K562 (cell line): ENCODE data around the gene ZNF442. TPM values are rescaled to one million over a fixed set of nuclear protein-coding genes. Genes with fewer than 3 reads are reported as not detected.

Experiments used
- ATAC-seq: fragments of 200-7000 bp; cut with Tn5 transposase; 3 replicates; pipeline ENCODE4 v1.9.1; 2020; ENCODE audit warnings: moderate library complexity
- BruUV-seq: library from RNA; stranded (reverse); fragments of 400-500 nt; replicated peaks from 2 replicates; lab custom pipeline; 2021; lab: Mats Ljungman, UMichigan
- CTCF ChIA-PET: fragments of 300-600 bp; formaldehyde crosslinking; extraction: SDS; loops from one replicate; lab custom pipeline; 2021; ENCODE audit warnings: low intra/inter-chr PET ratio; lab: Yijun Ruan, JAX
- POLR2A ChIA-PET: fragments of 300-600, 350-650 bp; sonication (Branson Sonifier 250); formaldehyde crosslinking; extraction: SDS; loops from one replicate; lab custom pipeline; 2021; ENCODE audit warnings: antibody characterized with exemption, inconsistent platforms; lab: Yijun Ruan, JAX
- DNase-seq, 4 experiments: peaks; one replicate each; pipeline versions ENCODE4 v3.0.0 to v3.0.0-alpha.2; 2011 to 2018; ENCODE audit warnings: low spot score in 3 of 4, mixed read lengths in 3 of 4; ENCODE audit errors: extremely low read depth in 1 of 4
- FAIRE-seq: peaks from 2 replicates; lab custom pipeline; 2011; peaks lifted over from hg19 to GRCh38; lab: Jason Lieb, UNC
- H2AFZ ChIP-seq: 2 replicates; pipeline ENCODE4 v1.6.0; 2011; ENCODE audit warnings: low read depth, low read length, control low read depth, inconsistent platforms
- H3K27ac ChIP-seq: fragments of 200-600 bp; 3 replicates; pipeline ENCODE4 v1.8.0; 2011; ENCODE audit warnings: low read depth, mild to moderate bottlenecking, control low read depth, inconsistent platforms, low read length, moderate library complexity, mixed read lengths; ENCODE audit errors: extremely low read depth
- H3K27me3 ChIP-seq, 2 experiments: fragments of 300-600 bp in 1 of 2; 2 replicates in 1 of 2; 3 replicates in 1 of 2; pipeline versions ENCODE4 v1.6.0 to v1.8.0; 2011; ENCODE audit warnings: inconsistent platforms in 2 of 2, low read length in 2 of 2, mild to moderate bottlenecking in 1 of 2, mixed read lengths in 1 of 2, moderate library complexity in 1 of 2; ENCODE audit not compliant: control insufficient read depth in 2 of 2, insufficient read depth in 2 of 2
- H3K36me3 ChIP-seq: fragments of 300-600 bp; 3 replicates; pipeline ENCODE4 v1.8.0; 2011; ENCODE audit warnings: mild to moderate bottlenecking, low read length, inconsistent platforms; ENCODE audit not compliant: control insufficient read depth, insufficient read depth
- H3K4me1 ChIP-seq, 2 experiments: fragments of 200-600 bp in 1 of 2; replicated peaks in 1 of 2; 2 replicates in 1 of 2; 3 replicates in 1 of 2; pipeline versions ENCODE4 v1.5.1 to v1.8.0; 2011; ENCODE audit warnings: inconsistent platforms in 2 of 2, low read length in 2 of 2, mild to moderate bottlenecking in 1 of 2, mixed read lengths in 1 of 2, moderate library complexity in 1 of 2; ENCODE audit not compliant: control insufficient read depth in 2 of 2, insufficient read depth in 2 of 2
- H3K4me2 ChIP-seq: 2 replicates; pipeline ENCODE4 v1.6.1; 2011; ENCODE audit warnings: low read length, control low read depth, inconsistent platforms, mixed read lengths; ENCODE audit not compliant: insufficient read depth
- H3K4me3 ChIP-seq: fragments of 200-600 bp; sonication (generic), shearing (Covaris generic); 2 replicates; pipeline ENCODE4 v1.5.1; 2016; ENCODE audit warnings: control low read depth, inconsistent platforms
- H3K79me2 ChIP-seq: fragments of 200-600 bp; 3 replicates; pipeline ENCODE4 v1.8.0; 2011; ENCODE audit warnings: low read length, inconsistent platforms; ENCODE audit not compliant: control insufficient read depth, insufficient read depth
- H3K9ac ChIP-seq, 2 experiments: 2 replicates each; pipeline versions ENCODE4 v1.6.0 to v1.6.1; 2011; ENCODE audit warnings: low read depth in 2 of 2, low read length in 2 of 2, control low read depth in 1 of 2, inconsistent platforms in 1 of 2, mild to moderate bottlenecking in 1 of 2, mixed read lengths in 1 of 2; ENCODE audit not compliant: insufficient read depth in 1 of 2
- H3K9me1 ChIP-seq: one replicate; pipeline ENCODE4 v1.6.0; 2011; ENCODE audit warnings: inconsistent platforms, mild to moderate bottlenecking, low read length, moderate library complexity; ENCODE audit not compliant: control insufficient read depth, insufficient read depth
- H3K9me3 ChIP-seq: replicated peaks from 2 replicates; pipeline ENCODE4 v1.5.1; 2011; ENCODE audit warnings: low read depth, low read length, inconsistent platforms; ENCODE audit not compliant: control insufficient read depth, insufficient read depth
- H4K20me1 ChIP-seq: replicated peaks from 2 replicates; pipeline ENCODE4 v1.6.1; 2011; ENCODE audit warnings: low read length, inconsistent platforms, mixed read lengths; ENCODE audit not compliant: control insufficient read depth, insufficient read depth
- GTF2E2 ChIP-seq: fragments of 200-800 bp; sonication (Bioruptor generic); IDR thresholded peaks from 2 replicates; pipeline ENCODE4 v1.6.1; 2016; ENCODE audit warnings: missing genetic modification characterization, missing compliant biosample characterization
- SREBF1 ChIP-seq: fragments of 150-350 bp; IDR thresholded peaks from 2 replicates; pipeline ENCODE4 v1.6.1; 2014; ENCODE audit warnings: antibody characterized with exemption, low read depth, low read length, borderline replicate concordance
- ZNF274 ChIP-seq: IDR thresholded peaks from 2 replicates; pipeline ENCODE4 v1.6.1; 2011; ENCODE audit warnings: low read depth, mild to moderate bottlenecking, low read length, moderate library complexity, borderline replicate concordance
- ZNF41 ChIP-seq: fragments of 250-450 bp; sonication (Bioruptor Pico); conservative IDR thresholded peaks from 2 replicates; pipeline ENCODE4 v1.4.0; 2020; ENCODE audit warnings: mild to moderate bottlenecking
- ZNF75A ChIP-seq: fragments of 450-650 bp; formaldehyde crosslinking; IDR thresholded peaks from 2 replicates; pipeline ENCODE4 v1.4.0; 2020; ENCODE audit warnings: mild to moderate bottlenecking
- WGBS: fragments of 100-300 bp; shearing (Covaris generic); methylation state at CpG from one replicate; pipeline ENCODE4 v1.1.6; 2016; ENCODE audit warnings: low coverage, mixed read lengths; ENCODE audit not compliant: insufficient coverage; ENCODE audit errors: missing lambda C conversion rate; 5-methylcytosine and 5-hydroxymethylcytosine counted together
- in situ Hi-C: fragments of 300-500 bp; cut with MboI; formaldehyde crosslinking; loops from 4 replicates; pipeline ENCODE4 v1.15.0; 2018; ENCODE audit warnings: inconsistent platforms, mixed read lengths
- intact Hi-C: fragments of 100-400 bp; cut with micrococcal nuclease; formaldehyde crosslinking; loops from 2 replicates; pipeline ENCODE4 v1.14.2; 2022
- polyA plus RNA-seq, 8 experiments: library from polyadenylated mRNA; depleted of rRNA in 4 of 8; stranded (reverse) in 5 of 8; unstranded in 3 of 8; fragments of >200 nt; fragmentation: Nextera tagmentation in 2 of 8; fragmentation: Illumina TruSeq in 1 of 8; extraction: Ambion mirVana in 2 of 8; extraction: Trizol in 1 of 8; gene quantifications; 2 replicates each; pipeline versions ENCODE4 v1.2.1 to v1.2.3, GENCODE V29; 2011 to 2014; ENCODE audit warnings: inconsistent platforms in 1 of 8, missing spikeins in 1 of 8
- total RNA-seq, 7 experiments: library from RNA; depleted of rRNA in 6 of 7; stranded (reverse); fragments of >200 nt in 6 of 7; fragmentation: Illumina TruSeq in 2 of 7; extraction: Trizol in 2 of 7; gene quantifications; 2 replicates each; pipeline versions ENCODE4 v1.2.1 to v1.2.3, GENCODE V29; 2011 to 2021; ENCODE audit warnings: low replicate concordance in 1 of 7
- TF ChIP-seq, protein P1 (sequence below): fragments of 250-450 bp; sonication (Bioruptor Pico); IDR thresholded peaks from 2 replicates; pipeline ENCODE4 v1.4.0; 2020; ENCODE audit warnings: borderline replicate concordance
- TF ChIP-seq, protein P2 (sequence below): sonication (generic); formaldehyde crosslinking; IDR thresholded peaks from 2 replicates; pipeline ENCODE4 v1.8.0; 2023; ENCODE audit warnings: mild to moderate bottlenecking, missing genetic modification reagents

Gene ZNF442
- total and polyA plus RNA-seq, 9 of the 15 experiments (the other 6 are each of a cell fraction or from before 2014, with no cell fraction given), result 1.7 to 7.0 (median 4.1) TPM

DNA sequence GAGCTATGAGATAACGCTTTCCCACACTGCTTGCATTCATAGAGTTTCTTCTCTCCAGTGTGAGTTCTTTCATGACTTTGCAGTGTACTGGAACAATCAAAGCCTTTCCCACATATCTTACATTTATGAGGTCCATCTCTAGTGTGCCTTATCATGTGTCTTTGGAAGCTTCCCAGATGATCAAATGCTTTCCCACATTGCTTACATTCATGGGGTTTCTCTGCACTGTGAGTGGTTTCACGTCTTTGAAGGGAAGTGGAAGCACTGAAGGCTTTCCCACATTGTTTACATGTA, 14.9 kb upstream of the ZNF442 start:
- DNase-seq (no peak), ATAC-seq (no peak), FAIRE-seq (no peak)
- Histone ChIP-seq H3K4me1 (no peaks in the 10 kb centered on the region), H3K4me2 (no peak overlapping the region), H3K9ac (no peak overlapping the region), H3K27ac (no peak overlapping the region), H4K20me1 (no peaks in the 10 kb centered on the region), H3K27me3 (no peaks in the 10 kb centered on the region), H3K9me1 (no peaks in the 10 kb centered on the region), H3K9me3 (peaks cover 7% of the 10 kb centered on the region), H3K4me3 (no peak overlapping the region), H3K36me3 (no peaks in the 10 kb centered on the region), H3K79me2 (no peaks in the 10 kb centered on the region), H2AFZ (no peak overlapping the region)
- POLR2A ChIA-PET, result no interaction called here
- peak; percentile 50; the same call in 1 of the 2 replicates for TF ChIP-seq ZNF274
- TF ChIP-seq, protein P1, sequence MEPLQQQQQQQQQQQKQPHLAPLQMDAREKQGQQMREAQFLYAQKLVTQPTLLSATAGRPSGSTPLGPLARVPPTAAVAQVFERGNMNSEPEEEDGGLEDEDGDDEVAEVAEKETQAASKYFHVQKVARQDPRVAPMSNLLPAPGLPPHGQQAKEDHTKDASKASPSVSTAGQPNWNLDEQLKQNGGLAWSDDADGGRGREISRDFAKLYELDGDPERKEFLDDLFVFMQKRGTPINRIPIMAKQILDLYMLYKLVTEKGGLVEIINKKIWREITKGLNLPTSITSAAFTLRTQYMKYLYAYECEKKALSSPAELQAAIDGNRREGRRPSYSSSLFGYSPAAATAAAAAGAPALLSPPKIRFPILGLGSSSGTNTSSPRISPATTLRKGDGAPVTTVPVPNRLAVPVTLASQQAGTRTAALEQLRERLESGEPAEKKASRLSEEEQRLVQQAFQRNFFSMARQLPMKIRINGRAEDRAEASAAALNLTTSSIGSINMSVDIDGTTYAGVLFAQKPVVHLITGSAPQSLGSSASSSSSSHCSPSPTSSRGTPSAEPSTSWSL (CRISPR knock-in tag), result no peak
- no peak for TF ChIP-seq GTF2E2 (tag)
- TF ChIP-seq ZNF41 (CRISPR knock-in tag), result no peak
- no peak for TF ChIP-seq SREBF1
- TF ChIP-seq, protein P2, sequence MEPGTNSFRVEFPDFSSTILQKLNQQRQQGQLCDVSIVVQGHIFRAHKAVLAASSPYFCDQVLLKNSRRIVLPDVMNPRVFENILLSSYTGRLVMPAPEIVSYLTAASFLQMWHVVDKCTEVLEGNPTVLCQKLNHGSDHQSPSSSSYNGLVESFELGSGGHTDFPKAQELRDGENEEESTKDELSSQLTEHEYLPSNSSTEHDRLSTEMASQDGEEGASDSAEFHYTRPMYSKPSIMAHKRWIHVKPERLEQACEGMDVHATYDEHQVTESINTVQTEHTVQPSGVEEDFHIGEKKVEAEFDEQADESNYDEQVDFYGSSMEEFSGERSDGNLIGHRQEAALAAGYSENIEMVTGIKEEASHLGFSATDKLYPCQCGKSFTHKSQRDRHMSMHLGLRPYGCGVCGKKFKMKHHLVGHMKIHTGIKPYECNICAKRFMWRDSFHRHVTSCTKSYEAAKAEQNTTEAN (CRISPR knock-in tag), result no peak
- 0 out of 2 replicates have a peak, but pooled peaks have one; percentile 6 for TF ChIP-seq ZNF75A
- CTCF ChIA-PET, result interaction anchor here (0.6 kb wide), 1 partner anchor 715 kb away, joined by 3 read pairs; no protein-coding TSS in a partner anchor
- intact Hi-C loops (no loop called here), in situ Hi-C loops (no loop called here)
- no TSS peak for BruUV-seq
- 0% methylated on average over 1 of the region's 2 CpGs for WGBS
